Lower leg skin (tissue), 4 donors: ENCODE measurements around the gene UNC5C. TPM values are rescaled to one million over a fixed set of nuclear protein-coding genes. Genes with fewer than 3 reads are reported as not detected.

ENCODE experiments used
- DNase-seq, 2 donors: peaks; one replicate each; pipeline ENCODE4 v3.0.0-alpha.2; 2019; ENCODE audit warnings: low spot score in 2 of 2
- H3K4me3 ChIP-seq: fragments of 200-600 bp; sonication (generic); 2 replicates; pipeline ENCODE4 v1.5.1; 2017; ENCODE audit warnings: mild to moderate bottlenecking, low read depth; ENCODE audit not compliant: poor library complexity, severe bottlenecking
- POLR2A ChIP-seq, 2 donors: fragments of 450-650 bp; IDR thresholded peaks; one replicate each; pipeline ENCODE4 v1.6.1; 2016 to 2017; ENCODE audit warnings: antibody characterized with exemption in 2 of 2, mild to moderate bottlenecking in 1 of 2, moderate library complexity in 1 of 2
- whole genome bisulfite sequencing, 2 donors: methylation state at CpG; one replicate each; pipeline ENCODE4 v1.1.5; 2018; 5-methylcytosine and 5-hydroxymethylcytosine counted together
- intact Hi-C: fragments of 100-400 bp; cut with DNase I; formaldehyde crosslinking; loops from one replicate; pipeline ENCODE4 v1.15.0; 2023; ENCODE audit warnings: low total_unique reads
- total RNA-seq, 4 donors: library from RNA; depleted of rRNA; stranded (reverse); fragments of >200 nt; gene quantifications; one replicate each; pipeline ENCODE4 v1.1.0, GENCODE V29; 2016
- TF ChIP-seq, protein P1 (sequence below), 3 donors: fragments of 450-650 bp; IDR thresholded peaks; one replicate each; pipeline ENCODE4 v1.5.1; 2016; ENCODE audit warnings: antibody characterized with exemption in 3 of 3, mild to moderate bottlenecking in 3 of 3, moderate library complexity in 2 of 3

The UNC5C gene
- total RNA-seq, 4 donors from 2014 or later: 0.34 to 1.8 (median 1.2) TPM

DNA sequence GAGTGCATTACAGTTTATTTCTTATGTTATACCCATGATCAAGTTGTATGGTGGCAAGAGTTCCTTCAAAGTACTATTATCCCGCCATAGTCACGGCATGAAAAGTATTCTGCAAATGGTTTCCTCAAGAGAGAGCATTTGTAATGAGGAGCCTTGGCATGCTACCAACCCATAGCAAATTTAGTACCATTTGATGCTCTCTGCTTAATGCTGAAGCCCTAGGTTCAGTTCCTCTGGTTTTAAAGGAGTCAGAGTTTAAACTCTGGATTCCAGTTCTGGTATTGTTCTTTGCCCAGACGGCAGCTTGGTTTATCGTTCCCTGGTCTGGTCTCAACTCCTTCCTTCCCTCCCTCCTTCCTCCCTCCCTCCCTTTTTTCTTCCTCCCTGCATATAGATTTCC, 419.7 kb downstream of the UNC5C start:
- WGBS, 2 donors: 60 to 74% methylated on average over 4 of the region's 4 CpGs
- intact Hi-C loops: no loop called here
- DNase-seq: no peak
- no peak overlapping the region for H3K4me3 ChIP-seq
- TF ChIP-seq POLR2A (IDR thresholded peaks at IDR 0.05): no peak
- TF ChIP-seq, protein P1, sequence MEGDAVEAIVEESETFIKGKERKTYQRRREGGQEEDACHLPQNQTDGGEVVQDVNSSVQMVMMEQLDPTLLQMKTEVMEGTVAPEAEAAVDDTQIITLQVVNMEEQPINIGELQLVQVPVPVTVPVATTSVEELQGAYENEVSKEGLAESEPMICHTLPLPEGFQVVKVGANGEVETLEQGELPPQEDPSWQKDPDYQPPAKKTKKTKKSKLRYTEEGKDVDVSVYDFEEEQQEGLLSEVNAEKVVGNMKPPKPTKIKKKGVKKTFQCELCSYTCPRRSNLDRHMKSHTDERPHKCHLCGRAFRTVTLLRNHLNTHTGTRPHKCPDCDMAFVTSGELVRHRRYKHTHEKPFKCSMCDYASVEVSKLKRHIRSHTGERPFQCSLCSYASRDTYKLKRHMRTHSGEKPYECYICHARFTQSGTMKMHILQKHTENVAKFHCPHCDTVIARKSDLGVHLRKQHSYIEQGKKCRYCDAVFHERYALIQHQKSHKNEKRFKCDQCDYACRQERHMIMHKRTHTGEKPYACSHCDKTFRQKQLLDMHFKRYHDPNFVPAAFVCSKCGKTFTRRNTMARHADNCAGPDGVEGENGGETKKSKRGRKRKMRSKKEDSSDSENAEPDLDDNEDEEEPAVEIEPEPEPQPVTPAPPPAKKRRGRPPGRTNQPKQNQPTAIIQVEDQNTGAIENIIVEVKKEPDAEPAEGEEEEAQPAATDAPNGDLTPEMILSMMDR (IDR thresholded peaks at IDR 0.05): no peak

DNA sequence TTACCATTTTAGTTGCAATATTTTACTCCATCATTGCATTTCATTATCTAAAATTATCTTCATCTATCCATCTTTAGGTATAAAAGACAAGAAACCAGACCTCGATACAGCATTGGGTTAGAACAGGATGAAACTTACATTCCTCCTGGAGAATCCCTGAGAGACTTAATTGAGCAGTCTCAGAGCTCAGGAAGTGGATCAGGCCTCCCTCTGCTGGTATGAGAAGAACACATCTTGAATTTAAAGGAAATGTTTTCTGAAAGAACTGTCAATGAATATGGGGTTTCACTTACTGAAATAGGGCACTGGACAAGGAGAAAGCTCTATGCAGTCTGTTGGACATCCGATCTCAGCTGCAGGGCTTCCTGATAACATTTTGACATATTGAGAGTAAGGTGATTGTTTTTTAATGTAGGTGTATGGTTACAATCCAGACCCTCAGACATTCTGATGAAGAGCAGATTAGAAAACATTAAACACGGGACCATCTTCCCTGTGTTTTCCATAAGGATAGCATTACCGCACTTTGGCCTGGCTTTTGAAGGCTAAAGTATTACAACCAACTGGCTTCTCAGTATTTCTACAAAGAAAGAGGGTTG, 423.8 kb downstream of the UNC5C start:
- no peak for DNase-seq
- intact Hi-C loops: no loop called here
- WGBS, 2 donors: 58 to 64% methylated on average over 4 of the region's 4 CpGs
- TF ChIP-seq, protein P1 (IDR thresholded peaks at IDR 0.05): no peak
- TF ChIP-seq POLR2A (IDR thresholded peaks at IDR 0.05): no peak
- no peak overlapping the region for H3K4me3 ChIP-seq

DNA sequence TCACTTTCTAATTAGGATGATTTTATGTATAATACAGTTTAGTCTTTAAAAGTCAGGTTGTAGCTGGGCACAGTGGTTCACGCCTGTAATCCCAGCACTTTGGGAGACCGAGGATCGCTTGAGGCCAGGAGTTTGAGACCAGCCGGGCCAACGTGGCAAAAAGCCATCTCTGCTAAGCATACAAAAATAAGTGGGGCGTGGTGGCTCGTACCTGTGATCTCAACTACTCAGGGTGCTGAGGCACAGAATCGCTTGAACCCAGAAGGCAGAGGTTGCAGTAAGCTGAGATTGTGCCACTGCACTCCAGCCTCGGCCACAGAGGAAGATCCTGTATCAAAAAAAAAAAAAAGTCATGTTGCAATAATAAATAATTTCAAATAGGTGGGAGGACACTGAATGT, 426.8 kb downstream of the UNC5C start:
- no peak overlapping the region for H3K4me3 ChIP-seq
- WGBS, 2 donors: 65 to 73% methylated on average over 9 of the region's 9 CpGs
- intact Hi-C loops: no loop called here
- no peak for TF ChIP-seq POLR2A (IDR thresholded peaks at IDR 0.05)
- TF ChIP-seq, protein P1 (IDR thresholded peaks at IDR 0.05): no peak
- DNase-seq: no peak

DNA sequence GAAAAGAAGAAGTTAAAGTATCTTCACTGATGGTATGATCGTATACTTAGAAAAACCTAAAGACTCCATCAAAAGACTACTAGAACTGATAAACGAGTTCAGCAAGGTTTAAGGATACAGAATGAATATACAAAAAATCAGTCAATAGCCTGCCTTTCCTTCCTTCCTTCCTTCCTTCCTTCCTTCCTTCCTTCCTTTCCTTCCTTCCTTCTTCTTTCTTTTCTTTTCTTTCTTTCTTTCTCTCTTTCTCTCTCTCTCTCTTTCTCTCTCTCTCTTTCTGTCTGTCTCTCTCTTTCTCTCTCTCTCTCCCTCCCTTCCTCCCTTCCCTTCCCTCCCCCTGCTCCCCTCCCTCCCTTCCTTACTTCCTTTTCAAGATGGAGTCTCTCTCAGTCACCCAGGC, 428.3 kb downstream of the UNC5C start:
- 76 to 78% methylated on average over 2 of the region's 2 CpGs for WGBS, 2 donors
- intact Hi-C loops: no loop called here
- H3K4me3 ChIP-seq: no peak overlapping the region
- DNase-seq: no peak
- TF ChIP-seq POLR2A (IDR thresholded peaks at IDR 0.05): no peak
- TF ChIP-seq, protein P1 (IDR thresholded peaks at IDR 0.05): no peak

DNA sequence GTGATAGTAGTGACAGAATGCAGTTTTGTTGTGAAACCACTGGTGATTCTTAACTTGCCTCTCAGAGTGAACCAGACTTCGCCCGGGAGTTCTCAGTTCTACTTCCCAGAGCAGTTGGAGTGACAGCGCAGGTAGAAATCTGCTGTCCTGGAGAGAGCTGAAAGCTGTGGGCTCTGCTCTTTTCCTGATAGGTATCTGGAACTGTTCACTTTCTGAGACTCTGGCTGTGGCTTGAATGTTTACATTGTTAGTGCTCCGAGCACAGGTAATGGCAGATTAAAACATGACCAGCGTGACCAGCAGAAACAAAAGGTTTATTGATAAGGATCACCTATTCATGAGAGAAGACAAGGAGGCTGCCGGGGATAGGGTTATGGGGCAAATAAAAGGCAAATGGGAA, 430.3 kb downstream of the UNC5C start:
- TF ChIP-seq, protein P1 (IDR thresholded peaks at IDR 0.05): no peak
- TF ChIP-seq POLR2A (IDR thresholded peaks at IDR 0.05): no peak
- intact Hi-C loops: no loop called here
- no peak for DNase-seq
- H3K4me3 ChIP-seq: no peak overlapping the region
- 65 to 69% methylated on average over 6 of the region's 6 CpGs for WGBS, 2 donors

DNA sequence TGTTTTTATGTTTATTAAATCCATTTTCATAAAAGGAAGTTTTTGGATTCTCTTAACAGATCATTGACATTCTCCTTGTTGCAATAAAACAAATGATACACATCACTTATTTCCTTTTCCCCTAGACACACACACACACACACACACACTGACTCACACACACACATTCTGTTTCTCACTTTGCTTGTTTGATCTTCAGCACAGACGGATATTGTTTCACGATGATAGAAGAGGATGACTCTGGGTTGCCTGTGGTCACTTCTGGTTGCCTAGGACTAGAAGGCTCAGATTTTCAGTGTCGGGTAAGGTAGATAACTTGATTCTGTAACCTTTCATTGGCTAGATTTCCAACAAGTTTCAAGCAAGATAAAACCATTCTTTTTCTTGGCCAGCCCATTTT, 434.3 kb downstream of the UNC5C start:
- TF ChIP-seq, protein P1 (IDR thresholded peaks at IDR 0.05): no peak
- TF ChIP-seq POLR2A (IDR thresholded peaks at IDR 0.05): no peak
- no peak overlapping the region for H3K4me3 ChIP-seq
- intact Hi-C loops: no loop called here
- 81 to 89% methylated on average over 3 of the region's 3 CpGs for WGBS, 2 donors
- no peak for DNase-seq
